IPS-18c (cell line): ENCODE measurements around the gene CDYL.
"Not testable (repeated sequence)": the region's sequence is repeated elsewhere in the genome, so short reads cannot be mapped to it uniquely, and the experiment has no call there.

Experiments
- H3K4me3 ChIP-seq: 2 replicates; pipeline ENCODE4 v1.7.0; 2013; ENCODE audit warnings: low read depth, mild to moderate bottlenecking, low read length, moderate library complexity; ENCODE audit not compliant: insufficient read depth
- H3K9me3 ChIP-seq: one replicate; pipeline ENCODE4 v1.6.1; 2013; ENCODE audit warnings: mild to moderate bottlenecking, low read length, moderate library complexity; ENCODE audit not compliant: control insufficient read depth, insufficient read depth

CDYL gene

GRCh38 chr6:5003604-5004372 lies 227.6 kb downstream of the CDYL start, which contains the start of gene RPP40:
Gene RPP40, minus strand, starts transcription at chr6:5004037. Its CDS starts 35 bp downstream, at chr6:5004002.
- H3K9me3 ChIP-seq: no peaks in the 10 kb centered on the region
- H3K4me3 ChIP-seq: peak within 1 kb of the TSS; percentile 96

- Histone ChIP-seq H3K9me3 (no peaks in the 10 kb centered on the region), H3K4me3 (peak overlapping the region; percentile 96)
Observed at GRCh38 chr6:5004373-5005037, 228.3 kb downstream of the CDYL start.

GRCh38 chr6:5005038-5005433 lies 228.8 kb downstream of the CDYL start:
- not testable (repeated sequence) for H3K4me3 ChIP-seq, H3K9me3 ChIP-seq
